Activated gamma-delta T cell treated with anti-CD3 and anti-CD28 coated beads, Interleukin-2, amount 50 U/mL, for 16 hours (primary cell): ENCODE results near the gene MC1R.
A peak's percentile ranks its signal among the peaks of the same experiment; 100 is the strongest.

Experiments used
- DNase-seq: peaks from one replicate; pipeline ENCODE4 v3.0.0-alpha.2; 2020; ENCODE audit warnings: low read depth

Gene MC1R

GRCh38 chr16:89897204-89897603, 21.5 kb upstream of the MC1R start:
- no peak for DNase-seq

DNA sequence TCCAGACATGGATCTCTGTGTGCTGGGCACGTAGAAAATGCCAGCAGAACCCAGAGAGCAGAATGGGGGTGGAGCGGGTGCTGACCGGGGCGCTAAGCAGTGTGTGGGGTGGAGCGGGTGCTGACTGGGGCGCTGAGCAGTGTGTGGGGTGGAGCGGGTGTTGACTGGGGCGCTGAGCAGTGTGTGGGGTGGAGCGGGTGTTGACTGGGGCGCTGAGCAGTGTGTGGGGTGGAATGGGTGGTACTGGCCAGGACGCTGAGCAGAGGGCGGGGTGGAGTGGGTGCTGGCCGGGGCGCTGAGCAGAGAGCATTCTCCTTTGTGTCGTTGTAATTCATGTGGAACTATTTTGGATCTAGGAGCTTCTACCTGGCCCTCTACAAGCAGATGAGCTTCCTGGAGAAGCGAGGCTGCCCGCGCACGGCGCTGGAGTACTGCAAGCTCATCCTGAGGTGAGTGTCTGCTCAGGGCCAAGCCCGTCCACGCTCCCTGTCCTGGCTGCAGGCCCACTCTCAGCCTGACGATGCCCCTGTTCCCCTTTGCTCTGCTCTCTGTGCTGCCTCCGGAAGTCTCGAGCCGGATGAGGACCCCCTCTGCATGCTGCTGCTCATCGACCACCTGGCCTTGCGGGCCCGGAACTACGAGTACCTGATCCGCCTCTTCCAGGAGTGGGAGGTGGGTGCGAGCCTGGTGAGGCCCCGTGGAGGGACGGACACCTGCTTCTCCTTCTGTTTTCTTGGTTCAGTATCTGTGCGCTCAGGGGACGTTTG, 20.3 kb upstream of the MC1R start:
- DNase-seq, result no peak

GRCh38 chr16:89899879-89900481, 18.7 kb upstream of the MC1R start:
- DNase-seq, result no peak

DNA sequence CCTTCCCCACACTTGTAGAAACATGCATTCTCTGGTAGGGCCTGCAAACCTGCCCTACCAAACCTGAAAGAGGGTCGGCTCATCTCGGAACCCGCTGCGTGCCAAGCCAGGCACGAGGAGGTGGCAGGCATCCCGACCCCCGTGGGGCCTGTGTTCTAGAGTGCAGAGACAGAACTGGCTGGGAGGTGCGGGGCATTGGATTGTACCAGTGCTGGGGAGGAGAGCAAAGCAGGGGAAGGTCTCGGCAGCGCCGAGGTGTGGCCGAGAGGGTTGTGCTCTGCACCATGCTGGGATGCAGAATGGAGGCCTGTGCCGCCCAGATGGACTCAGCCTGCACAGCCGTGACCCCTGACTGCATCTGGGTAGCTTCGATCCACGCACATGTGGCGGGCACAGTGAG, 17.8 kb upstream of the MC1R start:
- DNase-seq, result no peak

DNA sequence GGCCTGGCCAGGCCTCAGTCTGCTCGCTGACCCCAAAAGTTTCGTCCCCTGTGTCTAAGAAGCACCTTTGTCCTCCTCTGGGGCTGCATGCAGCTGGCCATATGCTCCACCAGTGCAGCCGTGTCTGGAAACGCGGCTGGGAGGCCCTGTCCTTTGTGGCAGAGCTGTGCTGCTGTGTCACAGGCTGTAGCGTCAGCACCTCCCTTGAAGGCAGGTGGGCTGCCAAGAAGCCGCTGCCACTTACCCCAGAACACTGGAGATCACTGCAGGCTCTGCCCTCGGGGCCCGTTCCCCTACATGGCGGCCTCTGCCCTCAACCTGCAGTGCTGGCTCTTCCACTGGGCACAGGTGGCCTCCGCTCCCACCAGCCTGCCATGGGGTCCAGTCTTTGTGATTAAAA, 15.7 kb upstream of the MC1R start:
- no peak for DNase-seq

DNA sequence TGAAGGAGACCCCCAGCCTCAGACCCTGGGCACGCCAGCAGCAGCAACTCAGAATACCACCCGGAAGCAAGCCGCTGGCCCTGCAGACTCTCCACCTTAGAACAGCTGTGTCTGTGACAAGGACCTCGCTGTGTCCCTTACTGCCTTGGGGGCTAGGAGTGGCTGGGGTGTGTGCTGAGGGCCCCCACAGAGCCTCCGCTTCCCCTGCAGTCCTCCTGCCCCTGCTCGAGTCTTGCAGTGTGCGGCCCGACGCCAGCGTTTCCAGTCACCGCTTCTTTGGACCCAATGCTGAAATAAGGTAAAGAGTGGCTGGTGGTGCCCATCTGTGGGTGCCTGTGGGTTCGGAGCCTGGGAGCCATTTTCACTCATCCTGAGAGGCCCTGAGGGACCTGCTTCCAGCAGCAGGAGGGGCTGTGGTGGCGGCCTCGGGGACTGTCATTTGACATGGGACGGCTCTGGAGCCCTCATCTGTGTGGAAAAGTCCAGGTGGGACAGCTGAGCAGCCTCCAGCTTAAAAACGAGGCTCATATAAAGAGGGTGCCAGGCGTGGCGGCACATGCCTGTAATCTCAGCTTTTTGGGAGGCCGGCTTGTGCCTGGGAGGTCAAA, 14.7 kb upstream of the MC1R start:
- DNase-seq, result no peak

GRCh38 chr16:89904606-89905510, 13.8 kb upstream of the MC1R start:
- DNase-seq, result no peak

DNA sequence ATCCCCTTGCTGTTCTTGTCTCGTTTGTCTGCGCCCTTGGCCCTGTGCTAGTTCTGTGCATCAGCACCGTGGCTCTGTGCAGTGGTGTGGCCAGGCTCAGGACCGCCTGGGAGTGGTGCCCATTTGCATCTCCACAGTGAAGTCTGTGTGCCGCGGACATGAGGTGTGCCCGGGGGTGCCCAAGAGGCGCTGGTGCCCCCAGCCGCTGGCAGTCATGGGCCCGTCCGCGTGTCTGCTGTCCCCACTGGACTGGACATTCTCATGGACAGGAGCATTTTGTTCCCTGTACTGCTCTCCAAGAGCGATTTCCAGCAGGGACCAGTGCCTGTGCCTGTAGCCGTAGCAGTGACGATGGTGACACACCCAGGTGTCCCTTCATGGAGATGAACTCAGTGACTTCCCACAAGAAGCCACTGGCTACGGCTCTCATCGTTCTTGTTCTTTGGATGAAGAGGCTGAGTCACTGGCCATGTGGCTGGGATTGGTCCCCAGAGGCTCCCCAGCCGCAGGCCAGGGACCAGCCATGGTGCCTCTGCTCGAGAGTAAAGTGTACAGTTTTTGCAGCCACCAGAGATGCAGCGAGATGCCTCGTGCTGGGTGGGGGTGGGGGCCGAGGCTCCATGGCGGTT, 13.0 kb upstream of the MC1R start:
- no peak for DNase-seq

DNA sequence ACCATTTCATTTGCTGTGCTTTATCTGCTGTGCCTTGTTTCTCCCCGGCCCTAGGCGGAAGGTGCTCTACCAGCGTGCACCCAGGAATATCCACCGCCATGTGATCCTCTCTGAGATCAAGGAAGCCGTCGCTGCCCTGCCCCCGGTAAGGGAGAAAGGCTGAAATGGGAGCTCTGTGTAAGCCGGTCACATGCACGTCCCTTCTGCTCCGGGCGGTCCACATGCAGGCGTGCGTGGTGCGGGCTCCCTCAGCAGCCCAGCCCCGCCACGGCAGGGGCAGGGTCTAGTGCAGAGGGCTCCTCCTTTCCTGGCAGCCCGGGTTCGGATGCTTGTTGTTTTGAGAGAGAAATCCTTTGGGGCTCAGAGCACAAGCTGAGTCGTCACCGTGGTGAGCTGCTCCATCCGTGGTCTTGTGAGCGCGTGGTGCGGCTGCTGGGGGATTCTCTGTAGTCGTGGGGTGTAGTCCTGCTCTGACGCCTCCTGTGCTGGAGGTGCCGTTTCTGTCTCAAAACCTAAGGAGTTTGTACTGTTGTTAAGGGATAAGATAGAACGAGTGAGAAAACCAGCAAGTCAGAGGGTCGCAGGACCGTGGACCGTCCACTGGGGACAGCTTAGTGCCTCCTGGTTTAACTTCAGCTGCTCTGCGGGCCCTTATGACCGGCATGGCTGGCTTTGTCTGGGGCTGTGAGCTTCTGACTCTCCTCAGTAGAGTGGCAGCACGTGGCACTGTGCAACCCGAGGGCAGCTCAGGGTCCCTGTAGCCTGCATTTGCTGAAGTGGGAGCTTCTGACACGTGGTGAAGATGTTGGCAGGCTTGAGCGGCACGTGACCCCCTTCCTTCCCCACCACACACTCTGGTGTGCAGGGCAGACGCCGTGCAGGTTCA, 12.3 kb upstream of the MC1R start:
- no peak for DNase-seq

DNA sequence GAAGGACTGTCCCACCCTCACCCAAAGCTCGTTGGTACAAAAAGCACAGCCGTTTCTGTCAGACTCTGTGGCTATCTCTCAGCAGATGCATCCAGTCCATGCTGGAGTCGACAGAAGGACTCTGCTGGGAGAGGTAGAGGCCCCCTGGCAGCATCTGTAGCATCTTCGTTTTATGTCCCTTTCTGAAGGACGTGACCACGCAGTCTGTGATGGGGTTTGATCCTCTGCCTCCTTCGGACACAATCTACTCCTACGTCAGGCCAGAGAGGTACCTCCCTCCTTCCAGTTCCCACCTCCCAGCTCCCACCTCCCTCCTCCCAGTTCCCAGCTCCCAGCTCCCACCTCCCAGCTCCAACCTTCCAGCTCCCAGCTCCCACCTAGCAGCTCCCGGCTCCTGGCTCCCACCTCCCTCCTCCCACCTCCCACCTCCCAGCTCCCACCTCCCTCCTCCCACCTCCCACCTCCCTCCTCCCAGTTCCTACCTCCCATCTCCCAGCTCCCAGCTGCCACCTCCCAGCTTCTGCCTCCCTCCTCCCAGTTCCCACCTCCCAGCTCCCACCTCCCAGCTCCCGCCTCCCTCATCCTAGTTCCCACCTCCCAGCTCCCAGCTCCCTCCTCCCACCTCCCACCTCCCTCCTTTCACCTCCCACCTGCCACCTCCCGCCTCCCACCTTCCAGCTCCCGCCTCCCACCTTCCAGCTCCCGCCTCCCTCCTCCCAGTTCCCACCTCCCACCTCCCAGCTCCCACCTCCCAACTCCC, 11.4 kb upstream of the MC1R start:
- DNase-seq, result no peak

DNA sequence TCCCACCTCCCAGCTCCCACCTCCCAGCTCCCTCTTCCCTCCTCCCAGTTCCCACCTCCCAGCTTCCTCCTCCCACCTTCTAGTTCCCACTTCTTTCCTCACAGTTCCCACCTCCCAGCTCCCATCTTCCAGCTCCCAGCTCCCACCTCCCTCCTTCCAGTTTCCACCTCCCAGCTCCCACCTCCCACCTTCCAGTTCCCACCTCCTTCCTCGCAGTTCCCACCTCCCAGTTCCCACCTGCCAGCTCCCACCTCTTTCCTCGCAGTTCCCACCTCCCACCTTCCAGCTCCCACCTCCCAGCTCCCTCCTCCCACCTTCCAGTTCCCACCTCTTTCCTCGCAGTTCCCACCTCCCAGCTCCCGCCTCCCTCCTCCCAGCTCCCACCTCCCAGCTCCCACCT, 10.4 kb upstream of the MC1R start:
- no peak for DNase-seq

- DNase-seq, result peak; percentile 47
Measured at GRCh38 chr16:89909777-89910716, 8.6 kb upstream of the MC1R start.

- no peak for DNase-seq
Measured at GRCh38 chr16:89910717-89911354, 7.8 kb upstream of the MC1R start.

DNA sequence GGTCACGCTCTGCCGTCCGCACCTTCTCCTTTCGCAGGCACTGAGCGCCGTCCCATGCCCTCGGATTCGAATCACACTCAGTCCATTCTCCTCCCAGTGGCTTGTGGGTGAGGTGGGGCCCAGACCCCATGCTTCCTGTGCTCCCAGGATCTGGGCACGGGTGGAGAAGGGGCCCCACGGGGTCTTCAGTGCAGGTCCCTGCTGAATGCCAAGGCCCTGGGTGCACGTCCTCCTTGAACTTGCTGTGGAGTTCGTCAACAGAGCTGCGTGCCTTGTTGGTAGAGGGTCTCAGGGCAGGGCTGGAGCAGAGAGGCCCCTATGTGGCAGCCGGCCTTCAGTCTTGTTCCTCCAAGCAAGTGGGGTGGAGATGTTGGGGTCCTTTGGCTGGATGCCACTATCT, 7.3 kb upstream of the MC1R start:
- DNase-seq, result no peak

- no peak for DNase-seq
Measured at GRCh38 chr16:89912143-89912542, 6.5 kb upstream of the MC1R start.

DNA sequence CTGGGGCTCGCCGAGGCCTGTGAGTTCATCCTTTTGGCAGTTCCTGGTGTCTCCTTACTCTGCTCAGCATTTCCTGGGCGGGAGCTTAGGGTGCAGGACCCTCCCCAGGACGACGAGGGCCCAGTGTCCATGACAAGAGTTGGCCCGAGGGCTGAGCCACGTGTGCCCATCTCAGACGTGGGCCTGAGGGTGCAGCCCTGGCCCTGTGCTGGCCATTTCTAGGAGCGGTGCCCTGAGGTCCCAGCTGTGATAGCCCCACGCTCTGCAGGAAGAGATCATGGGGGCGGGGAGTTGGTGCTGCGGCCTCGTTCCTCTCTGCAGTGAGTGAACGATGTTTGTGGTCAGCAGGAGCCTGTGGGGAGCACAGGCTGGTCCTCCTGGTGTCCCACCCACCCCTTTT, 6.0 kb upstream of the MC1R start:
- no peak for DNase-seq

GRCh38 chr16:89913408-89914387, 5.0 kb upstream of the MC1R start:
- no peak for DNase-seq
